ENCODE results near the gene ATXN7L1. TPM values are rescaled to one million over a fixed set of nuclear protein-coding genes. Genes with fewer than 3 reads are reported as not detected.

Gene ATXN7L1
- total and polyA plus RNA-seq, 2 of the 13 experiments (the other 11 are each of a cell fraction or from before 2014, with no cell fraction given): 4.1 to 7.8 TPM

- ATAC-seq (no peak), DNase-seq (ENCODE audit: low spot score) (no peak), FAIRE-seq (no peak)
- Histone ChIP-seq H3K79me2 (ENCODE audit: insufficient read depth, low read length) (no peaks in the 10 kb centered on the region), H3K27me3 (ENCODE audit: control insufficient read depth in 1 of 2, insufficient read depth in 2 of 2, low read length in 2 of 2) (no peaks in the 10 kb centered on the region), H2AFZ (ENCODE audit: low read length) (no peak overlapping the region), H4K20me1 (ENCODE audit: insufficient read depth, low read length) (no peaks in the 10 kb centered on the region), H3K36me3 (replicated peaks in 1 of 2; ENCODE audit: control insufficient read depth in 1 of 2, insufficient read depth in 2 of 2, low read length in 2 of 2) (peaks cover 2 to 6% of the 10 kb centered on the region in 2 experiments; a peak in 1 of 5 replicates), H3K27ac (ENCODE audit: extremely low read length, insufficient read depth, low read length) (no peak overlapping the region), H3K4me3 (replicated peaks in 1 of 3; ENCODE audit: insufficient read depth in 1 of 3, low read depth in 2 of 3, low read length in 3 of 3) (no peak overlapping the region), H3K4me2 (ENCODE audit: low read depth, low read length) (no peak overlapping the region), H3K9ac (ENCODE audit: insufficient read depth, low read depth, low read length) (no peak overlapping the region), H3K9me3 (ENCODE audit: low read length) (no peaks in the 10 kb centered on the region), H3K4me1 (ENCODE audit: insufficient read depth, low read length) (no peaks in the 10 kb centered on the region)
- in situ Hi-C loops (cut with HindIII; ENCODE audit: extremely low pct_ligation_motif_present, low pct_unique_long_range_greater_than_20kb) (no loop called here), intact Hi-C loops (cut with micrococcal nuclease; ENCODE audit: unreplicated experiment) (no loop called here)
- WGBS (ENCODE audit: low lambda C conversion rate): 93% methylated on average over 10 of the region's 10 CpGs
- ChIA-PET CTCF (ENCODE audit: low intra/inter-chr PET ratio, low total read pairs) (no interaction called here), POLR2A (no interaction called here)
- BruUV-seq (replicated peaks): no TSS peak
- TF ChIP-seq PHF21A (CRISPR knock-in tag; IDR thresholded peaks at IDR 0.05) (no peak), SMAD1 (CRISPR knock-in tag; IDR thresholded peaks at IDR 0.05; ENCODE audit: borderline replicate concordance, low read depth) (no peak), PITX1 (CRISPR knock-in tag; IDR thresholded peaks at IDR 0.05) (no peak), ZNF276 (CRISPR knock-in tag; IDR thresholded peaks at IDR 0.05; ENCODE audit: low read depth) (no peak), PRDM10 (CRISPR knock-in tag; IDR thresholded peaks at IDR 0.05; ENCODE audit: low read depth) (no peak), ZNF362 (CRISPR knock-in tag; IDR thresholded peaks at IDR 0.05; ENCODE audit: borderline replicate concordance) (no peak), HNRNPL (IDR thresholded peaks at IDR 0.05; ENCODE audit: low read depth, low read length) (no peak), POGK (CRISPR knock-in tag; conservative IDR thresholded peaks at IDR 0.05) (no peak), HNF1B (CRISPR knock-in tag; IDR thresholded peaks at IDR 0.05) (no peak), MYNN (CRISPR knock-in tag; IDR thresholded peaks at IDR 0.05; ENCODE audit: low read depth) (no peak), NFIC (IDR thresholded peaks at IDR 0.05; ENCODE audit: low read length) (no peak)
Observed at GRCh38 chr7:105782391-105783042, 93.9 kb downstream of the ATXN7L1 start.
